Tibial artery (tissue), 4 donors: Measurements from ENCODE around the gene TSEN54.

Experiments used
- DNase-seq, 2 donors: peaks; one replicate each; pipeline ENCODE4 v3.0.0-alpha.2; 2019
- H3K27ac ChIP-seq, 2 donors: fragments of 200-600 bp; sonication (generic) in 1 of 2; 1 replicate in 1 of 2; 2 replicates in 1 of 2; pipeline ENCODE4 v1.5.1; 2018 to 2019; ENCODE audit warnings: mild to moderate bottlenecking in 1 of 2
- H3K27me3 ChIP-seq, 2 donors: fragments of 200-600 bp; sonication (generic) in 1 of 2; one replicate each; pipeline versions ENCODE4 v1.5.1 to v1.6.0; 2016 to 2019
- H3K36me3 ChIP-seq, 3 donors: fragments of 200-600 bp; sonication (generic) in 2 of 3; one replicate each; pipeline ENCODE4 v1.5.1; 2016 to 2019; ENCODE audit warnings: mild to moderate bottlenecking in 2 of 3
- H3K4me1 ChIP-seq, 4 donors: fragments of 200-600 bp; sonication (generic) in 2 of 4; 1 replicate in 3 of 4; 2 replicates in 1 of 4; pipeline ENCODE4 v1.5.1; 2016 to 2019
- H3K4me3 ChIP-seq, 2 donors: fragments of 200-600 bp; sonication (generic) in 1 of 2; 1 replicate in 1 of 2; 2 replicates in 1 of 2; pipeline ENCODE4 v1.5.1; 2018 to 2019; ENCODE audit warnings: mild to moderate bottlenecking in 2 of 2
- H3K9me3 ChIP-seq, 3 donors: fragments of 200-600 bp; sonication (generic) in 1 of 3; one replicate each; pipeline ENCODE4 v1.5.1; 2016 to 2019
- intact Hi-C: fragments of 100-400 bp; cut with DNase I; formaldehyde crosslinking; loops from one replicate; pipeline ENCODE4 v1.15.0; 2023; ENCODE audit warnings: low total_unique reads
- TF ChIP-seq, protein P1 (sequence below), 2 experiments: fragments of 200-600 bp in 1 of 2; fragments of 450-650 bp in 1 of 2; IDR thresholded peaks; one replicate each; pipeline ENCODE4 v1.5.1; 2017 to 2019; ENCODE audit warnings: antibody characterized with exemption in 2 of 2, mild to moderate bottlenecking in 1 of 2, moderate library complexity in 1 of 2

The TSEN54 gene

DNA sequence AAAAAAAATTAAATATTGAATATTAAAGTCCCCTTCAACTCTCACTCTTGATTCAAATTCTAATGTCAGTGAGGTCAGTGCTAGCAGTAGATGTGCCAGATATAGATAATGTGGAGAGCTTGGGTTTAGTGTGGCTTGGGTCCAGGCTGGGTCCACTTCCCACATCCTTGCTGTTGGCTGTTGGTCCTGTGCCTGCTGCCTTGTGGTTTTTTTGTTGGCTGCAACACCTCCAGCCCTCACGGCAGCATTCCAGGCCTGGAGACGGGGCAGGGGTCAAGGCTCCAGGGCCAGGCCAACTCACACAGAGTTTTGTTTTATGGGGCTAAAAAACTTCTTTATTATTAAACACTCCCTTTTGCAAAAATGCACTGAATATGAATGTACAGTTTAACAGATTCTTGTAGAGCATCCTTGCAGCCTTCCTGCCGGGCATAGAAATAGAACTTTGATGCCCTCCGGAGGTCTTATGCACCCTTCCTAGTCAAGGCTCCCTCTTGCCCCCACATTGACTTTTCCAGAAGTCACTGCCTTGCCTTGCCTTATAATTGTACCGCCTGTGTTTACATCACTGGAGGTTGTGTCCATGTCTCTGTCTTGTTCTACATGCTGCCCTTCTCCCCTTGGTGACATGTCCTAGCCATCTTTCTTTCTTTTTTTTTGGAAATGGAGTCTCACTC lies 45.7 kb downstream of the TSEN54 start:
- no peaks in the 10 kb centered on the region for H3K9me3 ChIP-seq
- H3K4me1 ChIP-seq = peaks cover 0 to 17% (median 0%) of the 10 kb centered on the region in 4 donors
- no peak overlapping the region for H3K4me3 ChIP-seq
- H3K27me3 ChIP-seq = no peaks in the 10 kb centered on the region
- peaks cover 0 to 41% (median 11%) of the 10 kb centered on the region in 3 donors for H3K36me3 ChIP-seq
- no peak for DNase-seq
- no peak overlapping the region for H3K27ac ChIP-seq
- TF ChIP-seq, protein P1, sequence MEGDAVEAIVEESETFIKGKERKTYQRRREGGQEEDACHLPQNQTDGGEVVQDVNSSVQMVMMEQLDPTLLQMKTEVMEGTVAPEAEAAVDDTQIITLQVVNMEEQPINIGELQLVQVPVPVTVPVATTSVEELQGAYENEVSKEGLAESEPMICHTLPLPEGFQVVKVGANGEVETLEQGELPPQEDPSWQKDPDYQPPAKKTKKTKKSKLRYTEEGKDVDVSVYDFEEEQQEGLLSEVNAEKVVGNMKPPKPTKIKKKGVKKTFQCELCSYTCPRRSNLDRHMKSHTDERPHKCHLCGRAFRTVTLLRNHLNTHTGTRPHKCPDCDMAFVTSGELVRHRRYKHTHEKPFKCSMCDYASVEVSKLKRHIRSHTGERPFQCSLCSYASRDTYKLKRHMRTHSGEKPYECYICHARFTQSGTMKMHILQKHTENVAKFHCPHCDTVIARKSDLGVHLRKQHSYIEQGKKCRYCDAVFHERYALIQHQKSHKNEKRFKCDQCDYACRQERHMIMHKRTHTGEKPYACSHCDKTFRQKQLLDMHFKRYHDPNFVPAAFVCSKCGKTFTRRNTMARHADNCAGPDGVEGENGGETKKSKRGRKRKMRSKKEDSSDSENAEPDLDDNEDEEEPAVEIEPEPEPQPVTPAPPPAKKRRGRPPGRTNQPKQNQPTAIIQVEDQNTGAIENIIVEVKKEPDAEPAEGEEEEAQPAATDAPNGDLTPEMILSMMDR (IDR thresholded peaks at IDR 0.05) = no peak
- intact Hi-C loops = no loop called here

DNA sequence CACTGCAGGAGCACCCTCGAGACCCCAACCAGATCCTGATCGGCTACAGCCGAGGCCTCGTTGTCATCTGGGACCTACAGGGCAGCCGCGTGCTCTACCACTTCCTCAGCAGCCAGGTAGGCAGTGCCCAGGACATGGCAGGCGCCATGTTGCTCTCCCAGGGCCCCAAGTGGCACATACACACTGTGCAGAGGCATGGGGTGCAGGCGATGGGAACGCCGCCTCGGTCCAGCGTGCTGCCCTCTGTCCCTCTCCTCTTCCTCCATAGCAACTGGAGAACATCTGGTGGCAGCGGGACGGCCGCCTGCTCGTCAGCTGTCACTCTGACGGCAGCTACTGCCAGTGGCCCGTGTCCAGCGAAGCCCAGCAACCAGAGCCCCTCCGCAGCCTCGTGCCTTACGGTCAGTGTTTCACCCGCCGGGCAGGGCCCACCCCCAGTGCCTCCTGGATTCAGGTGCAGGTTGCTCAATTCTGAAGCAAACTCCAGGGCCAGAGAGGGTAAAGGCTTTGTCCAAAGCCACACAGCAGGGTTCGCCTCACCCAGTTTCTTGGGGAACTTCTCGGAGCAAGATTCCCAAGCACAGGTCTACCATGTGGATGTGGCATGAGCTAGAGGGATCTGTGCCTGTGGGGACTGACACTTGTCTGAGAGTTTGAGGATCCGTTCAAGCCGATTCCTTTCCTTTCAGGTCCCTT lies 46.9 kb downstream of the TSEN54 start:
- intact Hi-C loops = no loop called here
- Histone ChIP-seq H3K4me3 (no peak overlapping the region), H3K27ac (no peak overlapping the region), H3K9me3 (no peaks in the 10 kb centered on the region), H3K4me1 (peaks cover 0 to 6% (median 0%) of the 10 kb centered on the region in 4 donors), H3K27me3 (no peaks in the 10 kb centered on the region), H3K36me3 (peaks cover 0 to 45% (median 11%) of the 10 kb centered on the region in 3 donors)
- TF ChIP-seq, protein P1 (IDR thresholded peaks at IDR 0.05) = no peak
- no peak for DNase-seq

DNA sequence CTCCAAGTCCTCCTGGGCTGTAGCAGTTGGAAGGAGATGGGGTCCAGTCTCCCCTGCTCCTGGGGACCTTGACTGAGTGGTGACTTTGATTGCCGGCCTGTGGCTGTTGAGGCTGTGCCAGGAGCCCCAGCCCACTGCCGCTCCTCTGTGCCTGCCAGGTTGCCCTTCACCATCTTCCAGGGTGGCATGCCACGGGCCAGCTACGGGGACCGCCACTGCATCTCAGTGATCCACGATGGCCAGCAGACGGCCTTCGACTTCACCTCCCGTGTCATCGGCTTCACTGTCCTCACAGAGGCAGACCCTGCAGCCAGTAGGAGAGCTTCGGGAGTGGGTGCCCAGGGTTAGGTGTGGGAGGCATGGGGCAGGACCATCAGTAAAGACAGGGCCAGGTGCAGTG lies 47.9 kb downstream of the TSEN54 start:
- TF ChIP-seq, protein P1 (IDR thresholded peaks at IDR 0.05) = no peak
- no peaks in the 10 kb centered on the region for H3K27me3 ChIP-seq
- intact Hi-C loops = no loop called here
- H3K4me1 ChIP-seq = peaks cover 0 to 3% (median 0%) of the 10 kb centered on the region in 4 donors
- H3K36me3 ChIP-seq = peaks cover 0 to 55% (median 11%) of the 10 kb centered on the region in 3 donors
- H3K9me3 ChIP-seq = no peaks in the 10 kb centered on the region
- no peak overlapping the region for H3K4me3 ChIP-seq
- DNase-seq = no peak
- no peak overlapping the region for H3K27ac ChIP-seq

DNA sequence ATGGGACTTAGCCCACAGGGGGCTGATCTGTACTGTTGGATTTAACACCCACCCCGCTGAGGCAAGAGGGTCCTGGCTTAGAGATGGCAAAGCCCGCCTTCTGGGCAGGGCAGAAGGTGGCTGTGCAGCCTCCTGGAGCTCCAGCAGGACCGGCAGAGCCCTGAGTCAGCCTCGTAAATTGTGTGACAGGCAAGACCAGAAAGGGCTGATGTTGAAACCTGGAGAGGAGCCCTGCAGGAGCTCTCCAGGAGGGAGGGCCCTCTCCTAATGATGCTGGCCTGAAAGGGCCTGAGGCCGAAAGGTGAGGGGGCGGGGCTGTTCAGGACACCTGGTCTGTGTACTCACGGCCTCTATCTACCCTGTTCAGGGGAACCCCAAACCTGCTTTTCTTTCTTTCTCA lies 48.7 kb downstream of the TSEN54 start:
- H3K4me3 ChIP-seq = no peak overlapping the region
- TF ChIP-seq, protein P1 (IDR thresholded peaks at IDR 0.05) = no peak
- H3K36me3 ChIP-seq = peaks cover 0 to 63% (median 11%) of the 10 kb centered on the region in 3 donors
- H3K4me1 ChIP-seq = peaks cover 0 to 3% (median 0%) of the 10 kb centered on the region in 4 donors
- no peak for DNase-seq
- intact Hi-C loops = no loop called here
- no peaks in the 10 kb centered on the region for H3K9me3 ChIP-seq
- H3K27me3 ChIP-seq = no peaks in the 10 kb centered on the region
- H3K27ac ChIP-seq = no peak overlapping the region

DNA sequence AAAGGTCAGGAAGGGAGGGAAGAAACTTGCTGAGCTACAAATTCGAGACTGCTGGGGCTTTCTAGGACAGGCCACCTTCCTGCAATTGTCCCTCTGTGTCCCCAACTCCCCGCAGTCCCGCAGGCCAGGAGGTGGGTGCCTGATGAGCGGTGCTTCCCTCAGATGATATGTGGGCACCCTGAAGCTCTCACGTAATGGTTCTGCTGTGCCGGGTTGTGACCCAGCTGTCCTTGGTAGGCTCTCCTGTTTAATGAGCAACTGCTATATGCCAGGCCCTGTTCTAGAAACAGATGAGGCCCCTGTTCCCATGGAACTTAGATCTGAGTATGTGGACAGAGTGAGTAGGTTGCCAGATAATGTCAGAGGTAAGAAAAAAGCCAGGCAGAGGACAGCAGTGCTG lies 49.3 kb downstream of the TSEN54 start:
- H3K36me3 ChIP-seq = peaks cover 0 to 69% (median 11%) of the 10 kb centered on the region in 3 donors
- intact Hi-C loops = no loop called here
- TF ChIP-seq, protein P1 (IDR thresholded peaks at IDR 0.05) = no peak

More for the DNA sequence above, 49.3 kb downstream of the TSEN54 start:
- Histone ChIP-seq H3K9me3 (no peaks in the 10 kb centered on the region), H3K4me1 (peaks cover 0 to 3% (median 0%) of the 10 kb centered on the region in 4 donors), H3K27ac (no peak overlapping the region), H3K4me3 (no peak overlapping the region), H3K27me3 (no peaks in the 10 kb centered on the region)
- DNase-seq = no peak
